Osteocyte (in vitro differentiated cells): ENCODE measurements around the gene TPO. TPM values are rescaled to one million over a fixed set of nuclear protein-coding genes. Genes with fewer than 3 reads are reported as not detected.

Experiments
- DNase-seq: peaks from one replicate; pipeline ENCODE4 v3.0.0; 2021; ENCODE audit warnings: mixed read lengths; ENCODE audit not compliant: unreplicated experiment; ENCODE audit errors: extremely low spot score
- H3K27ac Mint-ChIP-seq: one replicate; pipeline ENCODE4 v1.8.0; 2021; ENCODE audit warnings: mild to moderate bottlenecking, mixed read lengths; ENCODE audit not compliant: unreplicated experiment
- H3K27me3 Mint-ChIP-seq: one replicate; pipeline ENCODE4 v1.8.0; 2021; ENCODE audit warnings: mixed read lengths; ENCODE audit not compliant: unreplicated experiment
- H3K36me3 Mint-ChIP-seq: one replicate; pipeline ENCODE4 v1.8.0; 2021; ENCODE audit warnings: mixed read lengths; ENCODE audit not compliant: unreplicated experiment
- H3K4me1 Mint-ChIP-seq: one replicate; pipeline ENCODE4 v1.8.0; 2021; ENCODE audit warnings: mixed read lengths; ENCODE audit not compliant: unreplicated experiment
- H3K4me3 Mint-ChIP-seq: one replicate; pipeline ENCODE4 v1.8.0; 2021; ENCODE audit warnings: mild to moderate bottlenecking, moderate library complexity, mixed read lengths; ENCODE audit not compliant: unreplicated experiment
- H3K9me3 Mint-ChIP-seq: one replicate; pipeline ENCODE4 v1.8.0; 2021; ENCODE audit warnings: mixed read lengths; ENCODE audit not compliant: unreplicated experiment
- CTCF ChIP-seq: fragments of 200-600 bp; sonication (generic); IDR thresholded peaks from 2 replicates; pipeline ENCODE4 v1.5.0; 2021; ENCODE audit warnings: antibody characterized with exemption, mild to moderate bottlenecking, moderate library complexity
- total RNA-seq: library from RNA; stranded (reverse); gene quantifications from 2 replicates; pipeline ENCODE4 v1.2.1, GENCODE V29; 2021

TPO gene
- total RNA-seq, 1 donor from 2014 or later: not detected

GRCh38 chr2:1422716-1423285 lies 9.5 kb downstream of the TPO start:
- Mint-ChIP-seq H3K27ac (no peak overlapping the region), H3K27me3 (no peaks in the 10 kb centered on the region), H3K4me3 (no peak overlapping the region), H3K36me3 (no peaks in the 10 kb centered on the region), H3K4me1 (no peaks in the 10 kb centered on the region), H3K9me3 (peaks cover 14% of the 10 kb centered on the region)
- no peak for DNase-seq
- no peak for TF ChIP-seq CTCF

GRCh38 chr2:1427086-1427485 lies 13.8 kb downstream of the TPO start:
- no peak for TF ChIP-seq CTCF
- Mint-ChIP-seq H3K27me3 (no peaks in the 10 kb centered on the region), H3K27ac (no peak overlapping the region)

GRCh38 chr2:1429895-1430294 lies 16.6 kb downstream of the TPO start:
- no peak for TF ChIP-seq CTCF
- Mint-ChIP-seq H3K4me3 (no peak overlapping the region), H3K27ac (no peak overlapping the region), H3K27me3 (no peaks in the 10 kb centered on the region), H3K36me3 (no peaks in the 10 kb centered on the region), H3K9me3 (peaks cover 5% of the 10 kb centered on the region), H3K4me1 (no peaks in the 10 kb centered on the region)
- no peak for DNase-seq

More at GRCh38 chr2:1427086-1427485, 13.8 kb downstream of the TPO start:
- H3K4me1 Mint-ChIP-seq: no peaks in the 10 kb centered on the region
- H3K36me3 Mint-ChIP-seq: no peaks in the 10 kb centered on the region
- H3K4me3 Mint-ChIP-seq: no peak overlapping the region
- DNase-seq: no peak
- H3K9me3 Mint-ChIP-seq: peaks cover 12% of the 10 kb centered on the region

GRCh38 chr2:1430491-1430890 lies 17.2 kb downstream of the TPO start:
- no peak overlapping the region for H3K27ac Mint-ChIP-seq
- no peak for TF ChIP-seq CTCF
- no peak overlapping the region for H3K4me3 Mint-ChIP-seq

GRCh38 chr2:1431886-1432400 lies 18.7 kb downstream of the TPO start:
- peaks cover 5% of the 10 kb centered on the region for H3K9me3 Mint-ChIP-seq
- H3K27me3 Mint-ChIP-seq: no peaks in the 10 kb centered on the region
- H3K36me3 Mint-ChIP-seq: no peaks in the 10 kb centered on the region
- DNase-seq: peak; percentile 78
- no peak for TF ChIP-seq CTCF
- H3K4me3 Mint-ChIP-seq: no peak overlapping the region
- no peak overlapping the region for H3K27ac Mint-ChIP-seq
- H3K4me1 Mint-ChIP-seq: no peaks in the 10 kb centered on the region

More at GRCh38 chr2:1430491-1430890, 17.2 kb downstream of the TPO start:
- no peak for DNase-seq
- Mint-ChIP-seq H3K27me3 (no peaks in the 10 kb centered on the region), H3K4me1 (no peaks in the 10 kb centered on the region), H3K36me3 (no peaks in the 10 kb centered on the region), H3K9me3 (peaks cover 5% of the 10 kb centered on the region)
